ENCODE measurements around the gene GZMA.
"Not testable (repeated sequence)": the region's sequence is repeated elsewhere in the genome, so short reads cannot be mapped to it uniquely, and the experiment has no call there.

GZMA gene

DNA sequence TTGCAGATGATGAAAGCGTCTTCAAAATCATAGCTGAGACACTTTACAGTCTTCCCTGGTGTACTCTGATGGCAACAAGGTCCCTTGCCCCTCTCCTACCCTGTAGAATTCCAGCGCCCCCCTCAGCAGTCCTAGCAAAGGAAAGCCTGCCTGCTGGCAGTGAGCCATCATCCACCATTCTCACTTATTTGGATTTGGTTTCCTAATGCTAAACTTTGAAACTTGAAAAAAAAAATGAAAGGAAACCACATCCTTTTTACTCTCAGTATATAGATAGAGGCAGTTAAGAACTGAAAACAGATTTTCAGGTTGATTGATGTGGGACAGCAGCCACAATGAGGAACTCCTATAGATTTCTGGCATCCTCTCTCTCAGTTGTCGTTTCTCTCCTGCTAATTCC, at the start of gene GZMA:
TSS of gene GZMA (plus strand) at position 299 of the 400 bp plus-strand sequence. CDS start at position 336, 37 bp downstream.
- no peak for DNase-seq (ENCODE audit: low read depth)

DNA sequence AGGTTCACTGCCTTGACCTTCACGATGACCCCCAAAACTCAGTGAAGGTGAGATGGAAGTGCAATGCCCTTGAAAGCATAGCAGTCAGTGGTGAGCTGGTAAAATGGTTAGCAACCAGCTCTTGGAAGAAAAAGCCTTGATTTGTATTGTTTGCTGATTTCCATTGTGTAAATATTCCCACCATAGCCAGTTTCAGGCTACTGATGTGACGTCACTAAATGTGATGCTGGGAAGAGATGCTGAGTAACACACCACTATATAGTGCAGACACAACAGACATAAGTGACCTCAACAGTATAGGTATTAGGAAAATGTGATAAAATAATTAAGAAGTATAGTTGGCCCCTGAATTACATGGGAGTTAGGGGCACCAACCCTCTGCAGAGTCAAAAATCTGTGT, 47.3 kb upstream of the GZMA start:
- no peak for DNase-seq (ENCODE audit: low read depth)

- DNase-seq (ENCODE audit: low read depth), result no peak
These were observed 40.2 kb upstream of the GZMA start for GRCh38 chr5:55062039-55062779.

DNA sequence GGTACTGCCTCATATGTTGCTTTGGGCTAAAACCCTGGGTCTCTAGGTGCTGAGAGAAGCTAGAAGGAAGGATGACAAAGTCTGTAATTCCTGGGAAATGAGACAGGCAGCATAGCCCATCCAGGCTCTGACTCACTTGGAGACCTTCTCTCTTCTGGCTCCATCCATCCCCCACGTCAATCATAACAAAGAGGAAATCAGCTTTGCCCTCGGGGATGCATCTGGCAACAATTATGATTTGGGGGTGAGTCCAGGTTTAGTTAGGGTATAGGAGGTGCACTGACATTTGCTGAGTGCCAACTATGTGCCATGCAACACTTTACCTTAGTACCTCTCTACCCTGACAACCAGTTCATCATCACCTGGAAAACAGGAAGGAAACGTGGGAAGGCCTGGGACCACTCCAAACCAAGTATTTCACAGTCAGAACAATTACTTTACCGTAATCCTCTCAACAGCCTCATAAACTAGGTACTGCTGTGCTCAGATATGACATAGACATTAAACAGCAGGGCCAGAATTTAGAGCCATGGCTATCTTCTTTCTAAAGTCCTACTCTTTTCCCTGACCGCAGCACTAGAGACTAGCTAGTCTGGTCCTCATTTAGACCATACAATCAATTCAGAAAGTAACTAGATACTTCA, 39.1 kb upstream of the GZMA start:
- DNase-seq (ENCODE audit: low read depth), result no peak

GRCh38 chr5:55063899-55064298, 38.5 kb upstream of the GZMA start:
- DNase-seq (ENCODE audit: low read depth), result no peak

DNA sequence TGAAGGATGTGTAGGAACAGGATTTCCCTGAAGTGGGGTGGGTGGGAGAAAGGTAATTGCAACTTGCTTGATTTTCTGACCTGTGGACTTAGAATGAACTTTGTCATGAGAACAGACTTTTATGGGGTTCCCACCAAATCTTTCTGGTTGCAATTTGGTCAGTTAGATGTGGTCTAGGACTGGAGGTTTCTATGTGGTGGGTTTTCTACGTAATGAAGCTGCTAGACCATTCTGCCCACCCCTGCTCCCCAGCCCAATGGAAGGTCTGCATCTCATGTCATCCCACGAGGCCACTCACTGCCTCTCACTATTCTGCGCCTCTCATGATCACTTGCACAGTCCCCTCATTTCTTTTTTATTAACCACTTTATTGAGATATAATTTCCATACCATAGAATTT, 37.9 kb upstream of the GZMA start:
- DNase-seq (ENCODE audit: low read depth), result no peak

- no peak for DNase-seq (ENCODE audit: low read depth)
These were observed 36.2 kb upstream of the GZMA start for GRCh38 chr5:55066277-55066676.

DNA sequence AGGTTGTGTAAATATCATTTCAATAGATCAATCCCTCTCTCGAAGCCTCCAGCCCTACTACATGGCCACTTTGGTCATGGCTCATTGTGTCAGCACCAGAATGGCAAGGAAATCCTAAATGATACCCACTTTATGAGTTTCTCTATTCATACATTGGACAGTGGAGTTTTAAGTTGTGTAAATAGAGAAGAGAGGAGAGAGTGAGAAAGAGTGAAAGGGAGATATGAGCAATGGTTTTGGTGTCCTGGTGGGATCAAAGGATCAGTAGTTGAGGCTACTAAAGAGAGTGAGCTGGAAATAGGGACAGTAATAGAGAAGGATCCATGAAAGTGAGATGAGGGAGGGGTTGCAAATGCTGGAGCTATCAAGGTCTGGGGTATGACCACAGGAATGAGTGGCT, 31.5 kb upstream of the GZMA start:
- no peak for DNase-seq (ENCODE audit: low read depth)

- no peak for DNase-seq (ENCODE audit: low read depth)
These were observed 31.0 kb upstream of the GZMA start for GRCh38 chr5:55071413-55071812.

DNA sequence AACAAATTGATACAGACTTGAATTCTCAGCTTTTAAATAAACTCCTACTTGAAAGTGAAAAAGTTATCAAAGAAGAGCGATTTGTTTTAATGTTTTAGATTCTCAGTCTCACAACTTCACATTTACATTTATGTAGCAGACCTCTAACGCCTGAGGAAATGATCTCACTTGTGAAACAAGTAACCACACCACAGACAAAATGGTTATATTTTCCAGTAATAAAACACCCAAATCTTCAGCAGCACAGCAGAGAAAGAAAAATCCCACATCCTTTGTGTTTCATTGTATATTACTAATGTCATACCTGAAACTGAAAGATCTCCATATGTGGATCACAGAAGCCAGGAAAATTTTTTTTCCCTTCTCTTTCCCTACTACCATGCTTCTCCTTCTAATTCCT, 29.8 kb upstream of the GZMA start:
- DNase-seq (ENCODE audit: low read depth), result no peak

GRCh38 chr5:55073211-55073610, 29.2 kb upstream of the GZMA start:
- no peak for DNase-seq (ENCODE audit: low read depth)

DNA sequence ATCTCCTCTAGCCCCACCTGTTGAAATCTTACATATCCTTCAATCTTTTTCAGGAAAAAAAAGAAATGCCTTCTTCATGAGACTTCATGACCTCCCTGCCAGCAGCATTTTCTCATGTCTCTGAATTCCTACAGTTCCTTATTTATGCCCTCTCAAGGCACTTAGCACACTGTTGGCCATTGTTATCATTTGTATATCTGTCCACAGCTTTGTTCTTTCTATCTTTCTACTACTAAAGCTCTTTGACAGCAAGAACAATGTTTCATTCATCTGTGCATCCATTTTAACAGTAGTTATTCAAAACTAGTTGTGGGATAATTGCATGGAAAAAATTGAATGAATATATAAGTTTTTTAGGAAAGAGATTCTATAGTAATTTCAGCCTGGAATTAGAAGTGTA, 20.9 kb upstream of the GZMA start:
- DNase-seq (ENCODE audit: low read depth), result no peak

GRCh38 chr5:55089301-55089700, 13.1 kb upstream of the GZMA start:
- not testable (repeated sequence) for DNase-seq (ENCODE audit: low read depth)

GRCh38 chr5:55091011-55091410, 11.4 kb upstream of the GZMA start:
- not testable (repeated sequence) for DNase-seq (ENCODE audit: low read depth)

GRCh38 chr5:55096182-55096581, 6.3 kb upstream of the GZMA start:
- no peak for DNase-seq (ENCODE audit: low read depth)

DNA sequence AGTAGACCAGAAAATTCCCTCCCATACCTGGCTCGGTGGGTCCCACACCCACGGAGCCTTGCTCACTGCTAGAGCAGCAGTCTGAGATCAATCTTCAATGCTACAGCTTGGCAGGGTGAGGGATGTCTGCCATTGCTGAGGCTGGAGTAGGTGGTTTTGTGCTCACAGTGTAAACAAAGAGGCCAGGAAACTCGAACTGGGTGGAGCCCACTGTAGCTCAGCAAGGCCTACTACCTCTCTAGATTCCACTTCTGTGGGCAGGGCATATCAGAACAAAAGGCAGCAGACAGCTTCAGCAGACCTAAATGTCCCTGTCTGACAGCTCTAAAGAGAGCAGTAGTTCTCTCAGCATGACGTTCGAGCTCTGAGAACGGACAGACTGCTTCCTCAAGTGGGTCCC, 5.6 kb upstream of the GZMA start:
- DNase-seq (ENCODE audit: low read depth), result no peak

GRCh38 chr5:55101148-55101547, 1.3 kb upstream of the GZMA start:
- DNase-seq (ENCODE audit: low read depth), result not testable (repeated sequence)

- DNase-seq (ENCODE audit: low read depth), result no peak
These were observed 730 bp upstream of the GZMA start for GRCh38 chr5:55101556-55102276.

DNA sequence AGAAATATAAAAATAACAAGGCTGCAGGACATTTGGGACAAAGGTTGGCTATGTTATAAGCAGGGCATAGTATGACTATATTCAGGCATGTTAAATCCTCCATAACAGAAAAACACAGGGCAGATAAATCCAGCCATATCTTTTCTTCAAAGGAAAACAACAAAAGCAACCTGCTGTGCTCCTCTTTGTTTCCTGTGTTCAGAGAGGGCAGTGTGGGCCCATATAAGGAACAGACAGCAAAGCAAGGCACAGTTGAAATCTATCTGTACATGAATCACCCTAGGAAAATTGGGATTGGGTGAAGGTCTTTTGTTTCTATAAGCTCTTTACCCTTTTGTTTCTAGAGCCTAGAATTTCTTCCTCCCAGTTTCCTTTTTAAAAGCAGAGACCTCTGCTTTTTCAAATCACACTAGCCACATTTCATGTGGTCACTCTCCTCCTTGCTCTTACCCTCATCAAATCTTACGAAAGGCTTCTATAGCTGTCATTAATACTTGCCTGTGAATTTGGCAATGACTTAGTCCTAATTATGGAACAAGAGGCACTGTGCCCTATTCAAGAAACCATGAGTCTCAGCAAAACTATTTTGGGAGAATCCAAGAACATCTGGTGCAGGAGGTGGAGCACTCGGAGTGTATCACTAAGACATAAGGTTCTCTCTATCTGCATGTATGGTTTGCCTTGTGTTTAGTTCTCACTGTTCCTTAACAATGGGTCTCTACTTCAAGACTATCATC, 1.8 kb downstream of the GZMA start:
- no peak for DNase-seq (ENCODE audit: low read depth)

DNA sequence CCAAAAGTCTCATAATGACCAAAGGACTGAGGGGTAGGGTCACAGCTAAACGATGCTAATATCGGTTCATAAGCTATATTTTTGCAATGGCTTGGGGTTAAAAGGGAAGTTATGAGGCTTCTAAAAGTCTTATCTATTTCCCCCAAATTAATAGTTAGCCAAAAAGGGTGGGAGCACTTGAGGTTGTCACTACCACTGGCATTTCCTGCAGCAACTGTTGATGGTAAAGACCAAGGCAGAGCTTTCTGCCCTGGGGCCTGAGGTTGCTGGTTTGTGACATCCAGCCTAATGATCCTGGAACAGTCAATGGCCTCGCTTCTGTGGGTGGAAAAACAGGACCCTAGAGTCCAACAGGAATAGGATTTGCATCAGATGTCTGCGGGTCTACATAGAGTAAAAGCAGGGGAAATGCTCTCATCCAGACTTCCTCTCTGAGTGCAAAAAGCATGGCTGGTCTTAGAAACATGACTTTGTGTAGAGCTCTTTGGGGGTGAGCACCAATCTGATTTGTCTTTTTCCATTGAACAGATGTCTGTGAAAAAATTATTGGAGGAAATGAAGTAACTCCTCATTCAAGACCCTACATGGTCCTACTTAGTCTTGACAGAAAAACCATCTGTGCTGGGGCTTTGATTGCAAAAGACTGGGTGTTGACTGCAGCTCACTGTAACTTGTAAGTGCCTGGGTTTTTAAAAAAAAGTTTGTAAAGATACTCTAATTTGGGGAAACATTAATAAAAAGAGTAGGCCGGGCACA, 2.7 kb downstream of the GZMA start:
- DNase-seq (ENCODE audit: low read depth), result no peak

- DNase-seq (ENCODE audit: low read depth), result not testable (repeated sequence)
These were observed 3.5 kb downstream of the GZMA start for GRCh38 chr5:55105976-55106375.

- no peak for DNase-seq (ENCODE audit: low read depth)
These were observed 6.2 kb downstream of the GZMA start for GRCh38 chr5:55108661-55109060.

All from CMK (cell line).